A549 (cell line): ENCODE results near the gene AUTS2. TPM values are rescaled to one million over a fixed set of nuclear protein-coding genes. Genes with fewer than 3 reads are reported as not detected.

Source experiments
- ATAC-seq, 2 experiments: fragments of 200-7000 bp in 1 of 2; fragments of >200 bp in 1 of 2; cut with Nextera tagmentation in 1 of 2; cut with Tn5 transposase in 1 of 2; 3 replicates each; pipeline versions ENCODE4 v1.8.0 to v1.9.1; 2018 to 2020; ENCODE audit warnings: mild to moderate bottlenecking in 1 of 2, moderate library complexity in 1 of 2
- CTCF ChIA-PET: fragments of 300-600 bp; sonication (Branson Sonifier 250); formaldehyde crosslinking; extraction: SDS; loops from one replicate; lab custom pipeline; 2021; ENCODE audit warnings: antibody characterized with exemption, inconsistent platforms; lab: Yijun Ruan, JAX
- POLR2A ChIA-PET: fragments of 350-600 bp; formaldehyde crosslinking; extraction: SDS; loops from one replicate; lab custom pipeline; 2021; ENCODE audit warnings: antibody characterized with exemption, inconsistent platforms; lab: Yijun Ruan, JAX
- DNase-seq, 2 experiments: peaks; one replicate each; pipeline versions ENCODE4 v3.0.0 to v3.0.0-alpha.2; 2011 to 2016; ENCODE audit warnings: low read depth in 1 of 2, low spot score in 1 of 2
- FAIRE-seq: peaks from 2 replicates; lab custom pipeline; 2011; peaks lifted over from hg19 to GRCh38; lab: Jason Lieb, UNC
- H3K27ac ChIP-seq, 2 experiments: fragments of >200 bp; sonication (Bioruptor Twin); formaldehyde crosslinking; 3 replicates each; pipeline ENCODE4 v1.5.1; 2016 to 2017
- H3K4me1 ChIP-seq: fragments of >200 bp; sonication (Bioruptor Twin); formaldehyde crosslinking; 3 replicates; pipeline ENCODE4 v1.6.1; 2016
- H3K4me2 ChIP-seq: fragments of >200 bp; sonication (Bioruptor Twin); formaldehyde crosslinking; 3 replicates; pipeline ENCODE4 v1.6.1; 2016
- H3K4me3 ChIP-seq: fragments of >200 bp; sonication (Bioruptor Twin); formaldehyde crosslinking; 3 replicates; pipeline ENCODE4 v1.5.1; 2016
- H3K9me3 ChIP-seq: fragments of >200 bp; sonication (Bioruptor Twin); formaldehyde crosslinking; 3 replicates; pipeline ENCODE4 v1.6.1; 2016
- BHLHE40 ChIP-seq: IDR thresholded peaks from 2 replicates; pipeline ENCODE4 v1.6.1; 2012; ENCODE audit warnings: low read depth, low read length, inconsistent platforms
- CBX2 ChIP-seq: fragments of 200-600 bp; sonication (generic); IDR thresholded peaks from 2 replicates; pipeline ENCODE4 v1.6.1; 2016; ENCODE audit warnings: low read depth, mild to moderate bottlenecking, borderline replicate concordance
- EP300 ChIP-seq, 2 experiments: fragments of >200 bp; sonication (Bioruptor Twin); formaldehyde crosslinking; IDR thresholded peaks; 2 replicates in 1 of 2; 3 replicates in 1 of 2; pipeline ENCODE4 v1.6.1; 2016 to 2017
- ESRRA ChIP-seq: fragments of 150-350 bp; IDR thresholded peaks from 2 replicates; pipeline ENCODE4 v1.6.1; 2014; ENCODE audit warnings: mild to moderate bottlenecking, low read length, borderline replicate concordance
- FOSL2 ChIP-seq, 2 experiments: fragments of 450-650 bp in 1 of 2; fragments of >200 bp in 1 of 2; sonication (Bioruptor Twin) in 1 of 2; formaldehyde crosslinking; IDR thresholded peaks; 2 replicates each; pipeline versions ENCODE4 v1.5.0 to v1.6.1; 2016 to 2020; ENCODE audit warnings: mild to moderate bottlenecking in 1 of 2, moderate library complexity in 1 of 2
- GATA3 ChIP-seq: IDR thresholded peaks from 2 replicates; pipeline ENCODE4 v1.6.1; 2012; ENCODE audit warnings: borderline replicate concordance
- HDAC2 ChIP-seq: fragments of 200-600 bp; sonication (generic); IDR thresholded peaks from 2 replicates; pipeline ENCODE4 v1.6.1; 2016
- HEYL ChIP-seq: fragments of 250-450 bp; sonication (Bioruptor Pico); IDR thresholded peaks from 2 replicates; pipeline ENCODE4 v1.8.0; 2021; ENCODE audit warnings: mild to moderate bottlenecking, moderate library complexity
- HOXA7 ChIP-seq: fragments of 250-450 bp; sonication (Bioruptor Pico); IDR thresholded peaks from 2 replicates; pipeline ENCODE4 v1.5.0; 2020; ENCODE audit warnings: mild to moderate bottlenecking, moderate library complexity
- HOXB13 ChIP-seq: fragments of 250-450 bp; sonication (Bioruptor Pico); IDR thresholded peaks from 2 replicates; pipeline ENCODE4 v1.5.0; 2020; ENCODE audit warnings: low read depth, mild to moderate bottlenecking, moderate library complexity
- JUN ChIP-seq, 2 experiments: fragments of >200 bp; sonication (Bioruptor Twin); formaldehyde crosslinking; IDR thresholded peaks; 2 replicates in 1 of 2; 3 replicates in 1 of 2; pipeline ENCODE4 v1.6.1; 2016 to 2017
- KDM5A ChIP-seq: fragments of 200-600 bp; sonication (generic); IDR thresholded peaks from 2 replicates; pipeline ENCODE4 v1.6.1; 2016; ENCODE audit warnings: antibody characterized with exemption, mild to moderate bottlenecking
- MYC ChIP-seq: IDR thresholded peaks from 2 replicates; pipeline ENCODE4 v1.6.1; 2012; ENCODE audit warnings: mild to moderate bottlenecking, inconsistent platforms, low read length, improper control_type of control experiment, borderline replicate concordance
- PHF8 ChIP-seq: fragments of 200-600 bp; sonication (generic); IDR thresholded peaks from 2 replicates; pipeline ENCODE4 v1.6.1; 2016; ENCODE audit warnings: low read depth, mild to moderate bottlenecking, antibody characterized with exemption, moderate library complexity, borderline replicate concordance
- POLR2A ChIP-seq: IDR thresholded peaks from 2 replicates; pipeline ENCODE4 v1.6.1; 2012; ENCODE audit warnings: mild to moderate bottlenecking, low read length
- POLR2AphosphoS2 ChIP-seq: conservative IDR thresholded peaks from 2 replicates; pipeline ENCODE4 v1.6.1; 2012; ENCODE audit warnings: low read length, improper control_type of control experiment, inconsistent platforms
- RAD21 ChIP-seq, 2 experiments: fragments of >200 bp in 1 of 2; sonication (Bioruptor Twin) in 1 of 2; formaldehyde crosslinking in 1 of 2; IDR thresholded peaks in 1 of 2; conservative IDR thresholded peaks in 1 of 2; 2 replicates in 1 of 2; 3 replicates in 1 of 2; pipeline ENCODE4 v1.6.1; 2012 to 2018; ENCODE audit warnings: inconsistent platforms in 1 of 2
- RCOR1 ChIP-seq: fragments of 150-350 bp; IDR thresholded peaks from 2 replicates; pipeline ENCODE4 v1.6.1; 2014; ENCODE audit warnings: antibody characterized with exemption, low read length, low read depth
- RFX5 ChIP-seq: fragments of 450-650 bp; IDR thresholded peaks from 2 replicates; pipeline ENCODE4 v1.7.1; 2014; ENCODE audit warnings: antibody characterized with exemption, mild to moderate bottlenecking, moderate library complexity
- TFCP2L1 ChIP-seq: fragments of 250-450 bp; sonication (Bioruptor Pico); IDR thresholded peaks from 2 replicates; pipeline ENCODE4 v1.5.0; 2021; ENCODE audit warnings: mild to moderate bottlenecking
- ZFP36 ChIP-seq: fragments of 450-650 bp; IDR thresholded peaks from 2 replicates; pipeline ENCODE4 v1.6.1; 2014; ENCODE audit warnings: borderline replicate concordance; ENCODE audit not compliant: partially characterized antibody
- ZNF302 ChIP-seq: fragments of 250-450 bp; sonication (Bioruptor Pico); IDR thresholded peaks from 2 replicates; pipeline ENCODE4 v1.9.0; 2021; ENCODE audit warnings: inconsistent platforms, mild to moderate bottlenecking, moderate library complexity
- WGBS: methylation state at CpG from one replicate; pipeline ENCODE4 v1.1.6; 2017; ENCODE audit errors: missing lambda C conversion rate; 5-methylcytosine and 5-hydroxymethylcytosine counted together
- polyA plus RNA-seq, 4 experiments: library from polyadenylated mRNA; depleted of rRNA in 3 of 4; stranded (reverse); fragments of >200 nt; fragmentation: RNase III in 1 of 4; extraction: RNeasy Plus Mini Kit Qiagen cat#74134 plus additional on column Dnase treatment in 1 of 4; gene quantifications; 2 replicates in 3 of 4; 3 replicates in 1 of 4; pipeline ENCODE4 v1.2.3, GENCODE V29; 2011 to 2017
- TF ChIP-seq, protein P1 (sequence below): fragments of 250-450 bp; sonication (Bioruptor Pico); IDR thresholded peaks from 2 replicates; pipeline ENCODE4 v1.5.0; 2021; ENCODE audit warnings: mild to moderate bottlenecking, moderate library complexity, borderline replicate concordance
- TF ChIP-seq, protein P2 (sequence below): fragments of >200 bp; sonication (Bioruptor Twin); formaldehyde crosslinking; IDR thresholded peaks from 3 replicates; pipeline ENCODE4 v1.6.1; 2016
- TF ChIP-seq, protein P3 (sequence below): fragments of >200 bp; sonication (Bioruptor Twin); formaldehyde crosslinking; IDR thresholded peaks from 2 replicates; pipeline ENCODE4 v1.6.1; 2016
- TF ChIP-seq, protein P4 (sequence below): IDR thresholded peaks from 2 replicates; pipeline ENCODE4 v1.6.1; 2012; ENCODE audit warnings: low read depth, borderline replicate concordance

The AUTS2 gene
- polyA plus RNA-seq, 2 of the 4 experiments (the other 2 are of a cell fraction): 1.6 to 3.6 TPM

DNA sequence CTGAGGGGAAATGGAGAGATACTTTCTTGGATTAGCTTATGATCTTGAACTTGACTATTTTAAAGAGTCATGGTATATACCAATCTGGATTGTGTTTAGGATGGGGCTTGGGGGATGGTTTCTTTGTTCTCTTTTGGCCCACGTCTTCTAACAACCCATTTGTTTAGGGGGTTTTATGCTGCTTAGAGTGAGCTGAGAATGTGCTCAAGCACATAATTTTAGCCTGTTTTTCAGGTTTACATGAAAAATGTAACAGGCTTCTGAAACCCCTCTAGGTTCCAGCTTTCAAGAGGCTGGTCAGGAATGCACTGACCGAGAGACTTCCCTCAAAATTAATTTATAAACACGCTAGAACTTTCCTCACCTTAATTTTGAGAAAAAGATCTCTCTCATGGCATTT, 94.3 kb downstream of the AUTS2 start:
- CTCF ChIA-PET: no interaction called here
- no peak overlapping the region for H3K4me3 ChIP-seq
- POLR2A ChIA-PET: no interaction called here
- H3K4me1 ChIP-seq: no peaks in the 10 kb centered on the region
- H3K27ac ChIP-seq: no peak overlapping the region
- no peaks in the 10 kb centered on the region for H3K9me3 ChIP-seq
- 29% methylated on average over 3 of the region's 3 CpGs for WGBS
- no peak overlapping the region for H3K4me2 ChIP-seq
- no peak for FAIRE-seq
- ATAC-seq: no peak
- TF ChIP-seq, protein P1, sequence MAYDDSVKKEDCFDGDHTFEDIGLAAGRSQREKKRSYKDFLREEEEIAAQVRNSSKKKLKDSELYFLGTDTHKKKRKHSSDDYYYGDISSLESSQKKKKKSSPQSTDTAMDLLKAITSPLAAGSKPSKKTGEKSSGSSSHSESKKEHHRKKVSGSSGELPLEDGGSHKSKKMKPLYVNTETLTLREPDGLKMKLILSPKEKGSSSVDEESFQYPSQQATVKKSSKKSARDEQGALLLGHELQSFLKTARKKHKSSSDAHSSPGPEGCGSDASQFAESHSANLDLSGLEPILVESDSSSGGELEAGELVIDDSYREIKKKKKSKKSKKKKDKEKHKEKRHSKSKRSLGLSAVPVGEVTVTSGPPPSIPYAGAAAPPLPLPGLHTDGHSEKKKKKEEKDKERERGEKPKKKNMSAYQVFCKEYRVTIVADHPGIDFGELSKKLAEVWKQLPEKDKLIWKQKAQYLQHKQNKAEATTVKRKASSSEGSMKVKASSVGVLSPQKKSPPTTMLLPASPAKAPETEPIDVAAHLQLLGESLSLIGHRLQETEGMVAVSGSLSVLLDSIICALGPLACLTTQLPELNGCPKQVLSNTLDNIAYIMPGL (CRISPR knock-in tag): no peak
- TF ChIP-seq HEYL (CRISPR knock-in tag): no peak
- no peak for TF ChIP-seq ESRRA
- TF ChIP-seq HDAC2: no peak
- no peak for TF ChIP-seq ZNF302 (CRISPR knock-in tag)
- no peak for TF ChIP-seq HOXA7 (CRISPR knock-in tag)
- TF ChIP-seq ZFP36: no peak
- no peak for TF ChIP-seq GATA3
- TF ChIP-seq, protein P2, sequence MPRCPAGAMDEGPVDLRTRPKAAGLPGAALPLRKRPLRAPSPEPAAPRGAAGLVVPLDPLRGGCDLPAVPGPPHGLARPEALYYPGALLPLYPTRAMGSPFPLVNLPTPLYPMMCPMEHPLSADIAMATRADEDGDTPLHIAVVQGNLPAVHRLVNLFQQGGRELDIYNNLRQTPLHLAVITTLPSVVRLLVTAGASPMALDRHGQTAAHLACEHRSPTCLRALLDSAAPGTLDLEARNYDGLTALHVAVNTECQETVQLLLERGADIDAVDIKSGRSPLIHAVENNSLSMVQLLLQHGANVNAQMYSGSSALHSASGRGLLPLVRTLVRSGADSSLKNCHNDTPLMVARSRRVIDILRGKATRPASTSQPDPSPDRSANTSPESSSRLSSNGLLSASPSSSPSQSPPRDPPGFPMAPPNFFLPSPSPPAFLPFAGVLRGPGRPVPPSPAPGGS: no peak
- TF ChIP-seq RCOR1: no peak
- TF ChIP-seq POLR2AphosphoS2: no peak
- no peak for TF ChIP-seq JUN (IDR thresholded peaks at IDR 0.05)
- no peak for TF ChIP-seq RFX5
- TF ChIP-seq RAD21 (conservative IDR thresholded peaks at IDR 0.05 in 1 of 2, IDR thresholded peaks at IDR 0.05 in 1 of 2): no peak
- no peak for TF ChIP-seq FOSL2 (IDR thresholded peaks at IDR 0.05)
- TF ChIP-seq FOSL2 (CRISPR knock-in tag; IDR thresholded peaks at IDR 0.05): no peak
- TF ChIP-seq KDM5A: no peak
- TF ChIP-seq MYC: no peak
- DNase-seq: no peak

DNA sequence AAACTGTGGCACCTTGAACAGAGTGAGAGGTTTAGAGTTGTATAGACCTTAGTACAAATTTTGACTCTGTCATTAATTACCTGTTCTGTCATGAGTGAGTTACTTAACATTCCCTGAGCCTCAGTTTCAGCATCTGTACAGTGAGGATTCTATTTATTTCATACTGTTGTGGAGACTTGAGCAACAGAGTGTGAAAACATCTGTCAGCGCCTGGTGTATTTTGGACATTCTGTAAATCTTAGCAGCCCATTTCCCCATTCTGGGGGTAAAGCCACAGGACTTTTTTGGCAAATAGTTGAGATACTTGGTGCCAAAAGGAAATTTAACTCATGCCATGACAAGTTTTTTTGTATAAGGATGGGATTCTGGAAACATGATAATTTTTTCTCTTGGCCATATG, 94.8 kb downstream of the AUTS2 start:
- DNase-seq (no peak), ATAC-seq (no peak), FAIRE-seq (no peak)
- TF ChIP-seq CBX2: no peak
- TF ChIP-seq, protein P3, sequence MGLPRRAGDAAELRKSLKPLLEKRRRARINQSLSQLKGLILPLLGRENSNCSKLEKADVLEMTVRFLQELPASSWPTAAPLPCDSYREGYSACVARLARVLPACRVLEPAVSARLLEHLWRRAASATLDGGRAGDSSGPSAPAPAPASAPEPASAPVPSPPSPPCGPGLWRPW: no peak
- TF ChIP-seq TFCP2L1 (CRISPR knock-in tag): no peak
- TF ChIP-seq ZFP36: no peak
- TF ChIP-seq, protein P4, sequence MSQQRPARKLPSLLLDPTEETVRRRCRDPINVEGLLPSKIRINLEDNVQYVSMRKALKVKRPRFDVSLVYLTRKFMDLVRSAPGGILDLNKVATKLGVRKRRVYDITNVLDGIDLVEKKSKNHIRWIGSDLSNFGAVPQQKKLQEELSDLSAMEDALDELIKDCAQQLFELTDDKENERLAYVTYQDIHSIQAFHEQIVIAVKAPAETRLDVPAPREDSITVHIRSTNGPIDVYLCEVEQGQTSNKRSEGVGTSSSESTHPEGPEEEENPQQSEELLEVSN: no peak
- no peak for TF ChIP-seq RFX5
- no peak for TF ChIP-seq HOXB13 (CRISPR knock-in tag)
- TF ChIP-seq POLR2A: no peak
- no peak for TF ChIP-seq RAD21 (conservative IDR thresholded peaks at IDR 0.05 in 1 of 2, IDR thresholded peaks at IDR 0.05 in 1 of 2)
- no peak for TF ChIP-seq ZNF302 (CRISPR knock-in tag)
- no peak for TF ChIP-seq EP300 (IDR thresholded peaks at IDR 0.05)
- TF ChIP-seq ESRRA: no peak
- TF ChIP-seq GATA3: no peak
- no peak for TF ChIP-seq BHLHE40
- TF ChIP-seq PHF8: no peak
- WGBS: 73% methylated on average over 1 of the region's 1 CpG
- POLR2A ChIA-PET: no interaction called here
- H3K27ac ChIP-seq: no peak overlapping the region
- CTCF ChIA-PET: no interaction called here
- H3K4me1 ChIP-seq: no peaks in the 10 kb centered on the region
- no peak overlapping the region for H3K4me3 ChIP-seq
- no peak overlapping the region for H3K4me2 ChIP-seq
- no peaks in the 10 kb centered on the region for H3K9me3 ChIP-seq
